HEK293 (cell line): ENCODE results near the gene CDKAL1.

Experiments
- ATF2 ChIP-seq: fragments of 450-650 bp; formaldehyde crosslinking; IDR thresholded peaks from 2 replicates; pipeline ENCODE4 v1.5.1; 2016; ENCODE audit warnings: missing biosample characterization, missing genetic modification characterization, low read depth
- CTCF ChIP-seq: fragments of 450-650 bp; formaldehyde crosslinking; IDR thresholded peaks from 2 replicates; pipeline ENCODE4 v1.5.1; 2016; ENCODE audit warnings: missing biosample characterization, missing genetic modification characterization
- GLI4 ChIP-seq: fragments of 450-650 bp; formaldehyde crosslinking; IDR thresholded peaks from 2 replicates; pipeline ENCODE4 v1.5.1; 2016; ENCODE audit warnings: missing biosample characterization, missing genetic modification characterization
- YY1 ChIP-seq: fragments of 450-650 bp; formaldehyde crosslinking; IDR thresholded peaks from 2 replicates; pipeline ENCODE4 v1.5.1; 2018; ENCODE audit warnings: missing biosample characterization, missing genetic modification characterization
- ZEB2 ChIP-seq: fragments of 450-650 bp; formaldehyde crosslinking; IDR thresholded peaks from 2 replicates; pipeline ENCODE4 v1.5.1; 2016; ENCODE audit warnings: missing biosample characterization, missing genetic modification characterization
- ZNF24 ChIP-seq: fragments of 450-650 bp; formaldehyde crosslinking; IDR thresholded peaks from 2 replicates; pipeline ENCODE4 v1.5.1; 2016; ENCODE audit warnings: missing biosample characterization, missing genetic modification characterization
- ZNF274 ChIP-seq, 2 experiments: fragments of 200-500 bp in 1 of 2; fragments of 450-650 bp in 1 of 2; sonication (Bioruptor generic) in 1 of 2; formaldehyde crosslinking in 1 of 2; IDR thresholded peaks; 2 replicates each; pipeline versions ENCODE4 v1.5.1 to v1.6.1; 2014 to 2016; ENCODE audit warnings: borderline replicate concordance in 1 of 2, inconsistent platforms in 1 of 2, low read length in 1 of 2, missing biosample characterization in 1 of 2, missing genetic modification characterization in 1 of 2
- ZNF707 ChIP-seq: fragments of 450-650 bp; formaldehyde crosslinking; IDR thresholded peaks from 2 replicates; pipeline ENCODE4 v1.5.1; 2016; ENCODE audit warnings: missing biosample characterization, missing genetic modification characterization
- TF ChIP-seq, protein P1 (sequence below): fragments of 450-650 bp; IDR thresholded peaks from 2 replicates; pipeline ENCODE4 v1.5.1; 2018; ENCODE audit warnings: missing biosample characterization, mild to moderate bottlenecking, missing genetic modification characterization
- TF ChIP-seq, protein P2 (sequence below): fragments of 450-650 bp; formaldehyde crosslinking; IDR thresholded peaks from 2 replicates; pipeline ENCODE4 v1.5.1; 2016; ENCODE audit warnings: missing biosample characterization, missing genetic modification characterization

DNA sequence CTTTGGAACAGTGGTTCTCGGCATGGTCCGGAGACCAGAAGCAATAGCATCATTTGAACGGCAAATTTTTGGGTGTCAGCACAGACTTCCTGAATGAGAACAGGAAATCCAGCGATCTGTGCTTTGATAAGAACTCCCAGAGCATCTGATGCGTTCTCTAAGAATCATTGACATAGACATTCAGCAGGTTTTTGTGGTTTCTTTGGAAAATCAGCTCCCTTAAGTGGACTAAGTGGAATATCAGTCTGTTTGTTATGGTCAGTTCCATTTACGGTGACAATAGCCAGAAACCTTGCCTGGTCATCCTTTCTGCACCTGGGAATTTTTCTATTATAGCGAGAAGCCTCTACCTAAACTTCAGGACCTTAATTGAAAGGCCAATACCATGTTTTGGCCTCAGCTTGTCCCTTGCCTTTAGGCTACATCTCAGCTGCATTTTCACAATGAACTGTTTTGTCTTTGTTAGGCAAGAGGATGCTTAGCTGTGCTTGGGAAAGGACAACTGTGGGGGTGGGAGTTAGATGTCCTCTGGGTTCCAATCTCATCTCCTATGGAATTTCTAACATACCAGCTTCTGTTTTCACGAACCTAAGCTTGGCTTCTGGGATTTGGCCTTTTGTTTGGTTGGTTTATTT lies 299.7 kb downstream of the CDKAL1 start:
- TF ChIP-seq ATF2 (no peak), CTCF (tag by site-specific recombination) (no peak), GLI4 (tag by site-specific recombination) (no peak), ZNF707 (tag by site-specific recombination) (no peak), ZNF274 (IDR thresholded peaks at IDR 0.05; ENCODE audit: low read length) (no peak), ZNF274 (tag by site-specific recombination; IDR thresholded peaks at IDR 0.05; ENCODE audit: borderline replicate concordance) (no peak), ZNF24 (no peak), YY1 (tag by site-specific recombination) (no peak), ZEB2 (tag by site-specific recombination) (no peak)
- TF ChIP-seq, protein P1, sequence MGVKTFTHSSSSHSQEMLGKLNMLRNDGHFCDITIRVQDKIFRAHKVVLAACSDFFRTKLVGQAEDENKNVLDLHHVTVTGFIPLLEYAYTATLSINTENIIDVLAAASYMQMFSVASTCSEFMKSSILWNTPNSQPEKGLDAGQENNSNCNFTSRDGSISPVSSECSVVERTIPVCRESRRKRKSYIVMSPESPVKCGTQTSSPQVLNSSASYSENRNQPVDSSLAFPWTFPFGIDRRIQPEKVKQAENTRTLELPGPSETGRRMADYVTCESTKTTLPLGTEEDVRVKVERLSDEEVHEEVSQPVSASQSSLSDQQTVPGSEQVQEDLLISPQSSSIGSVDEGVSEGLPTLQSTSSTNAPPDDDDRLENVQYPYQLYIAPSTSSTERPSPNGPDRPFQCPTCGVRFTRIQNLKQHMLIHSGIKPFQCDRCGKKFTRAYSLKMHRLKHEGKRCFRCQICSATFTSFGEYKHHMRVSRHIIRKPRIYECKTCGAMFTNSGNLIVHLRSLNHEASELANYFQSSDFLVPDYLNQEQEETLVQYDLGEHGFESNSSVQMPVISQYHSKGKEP (tag by site-specific recombination): no peak
- TF ChIP-seq, protein P2, sequence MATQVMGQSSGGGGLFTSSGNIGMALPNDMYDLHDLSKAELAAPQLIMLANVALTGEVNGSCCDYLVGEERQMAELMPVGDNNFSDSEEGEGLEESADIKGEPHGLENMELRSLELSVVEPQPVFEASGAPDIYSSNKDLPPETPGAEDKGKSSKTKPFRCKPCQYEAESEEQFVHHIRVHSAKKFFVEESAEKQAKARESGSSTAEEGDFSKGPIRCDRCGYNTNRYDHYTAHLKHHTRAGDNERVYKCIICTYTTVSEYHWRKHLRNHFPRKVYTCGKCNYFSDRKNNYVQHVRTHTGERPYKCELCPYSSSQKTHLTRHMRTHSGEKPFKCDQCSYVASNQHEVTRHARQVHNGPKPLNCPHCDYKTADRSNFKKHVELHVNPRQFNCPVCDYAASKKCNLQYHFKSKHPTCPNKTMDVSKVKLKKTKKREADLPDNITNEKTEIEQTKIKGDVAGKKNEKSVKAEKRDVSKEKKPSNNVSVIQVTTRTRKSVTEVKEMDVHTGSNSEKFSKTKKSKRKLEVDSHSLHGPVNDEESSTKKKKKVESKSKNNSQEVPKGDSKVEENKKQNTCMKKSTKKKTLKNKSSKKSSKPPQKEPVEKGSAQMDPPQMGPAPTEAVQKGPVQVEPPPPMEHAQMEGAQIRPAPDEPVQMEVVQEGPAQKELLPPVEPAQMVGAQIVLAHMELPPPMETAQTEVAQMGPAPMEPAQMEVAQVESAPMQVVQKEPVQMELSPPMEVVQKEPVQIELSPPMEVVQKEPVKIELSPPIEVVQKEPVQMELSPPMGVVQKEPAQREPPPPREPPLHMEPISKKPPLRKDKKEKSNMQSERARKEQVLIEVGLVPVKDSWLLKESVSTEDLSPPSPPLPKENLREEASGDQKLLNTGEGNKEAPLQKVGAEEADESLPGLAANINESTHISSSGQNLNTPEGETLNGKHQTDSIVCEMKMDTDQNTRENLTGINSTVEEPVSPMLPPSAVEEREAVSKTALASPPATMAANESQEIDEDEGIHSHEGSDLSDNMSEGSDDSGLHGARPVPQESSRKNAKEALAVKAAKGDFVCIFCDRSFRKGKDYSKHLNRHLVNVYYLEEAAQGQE (tag by site-specific recombination): no peak
